HTR-8/SVneo (cell line): Measurements from ENCODE around the gene AMPD2.
"Not testable (repeated sequence)": the region's sequence is repeated elsewhere in the genome, so short reads cannot be mapped to it uniquely, and the experiment has no call there.

Experiments used
- DNase-seq: peaks from one replicate; pipeline ENCODE4 v3.0.0; 2011; ENCODE audit warnings: low spot score, mixed read lengths; ENCODE audit not compliant: insufficient read length
- FAIRE-seq: peaks from 2 replicates; lab custom pipeline; 2011; peaks lifted over from hg19 to GRCh38; lab: Jason Lieb, UNC

AMPD2 gene

DNA sequence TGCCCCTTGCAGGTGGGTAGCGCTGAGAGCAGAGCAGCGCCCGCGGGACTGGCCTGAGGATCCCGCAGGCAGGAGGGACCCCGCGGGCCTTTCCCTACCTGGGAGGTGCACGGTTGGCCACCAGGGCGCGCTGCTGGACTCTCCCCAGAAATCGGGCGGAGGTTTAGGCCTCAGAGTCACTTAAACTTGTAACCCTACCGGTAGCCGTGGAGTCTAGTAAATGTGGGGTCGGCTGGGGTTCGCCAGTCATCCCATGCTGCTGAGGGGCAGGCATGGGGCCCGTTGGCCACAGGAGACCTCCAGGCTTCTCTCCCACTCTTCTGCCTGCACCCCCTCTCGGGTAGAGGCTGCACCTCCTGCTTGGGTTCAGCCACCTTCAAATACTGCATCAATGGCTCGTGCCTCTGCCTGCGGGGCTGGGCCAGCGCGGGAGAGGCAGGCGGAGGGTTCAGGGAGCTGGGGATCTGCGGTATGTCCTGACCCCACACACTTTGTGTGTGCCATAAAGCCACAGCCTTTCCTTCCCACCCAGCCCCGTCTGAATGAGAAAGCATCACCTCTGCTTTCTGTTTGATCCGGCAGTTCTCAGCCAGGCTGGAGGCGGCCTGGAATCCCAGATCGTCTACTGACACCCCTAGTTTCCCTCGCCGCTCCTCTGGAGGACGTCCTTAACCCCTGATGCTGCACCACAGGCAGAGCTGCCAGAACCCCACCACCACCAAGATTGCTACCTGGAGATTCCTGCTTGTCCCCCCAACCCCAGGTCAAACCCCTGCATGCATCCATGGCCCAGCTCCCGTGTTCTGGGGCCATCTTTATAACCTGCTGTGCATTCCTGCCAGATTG is 24.0 kb downstream of the AMPD2 start:
- no peak for FAIRE-seq
- DNase-seq = peak; percentile 69

- FAIRE-seq (no peak), DNase-seq (no peak)
These were observed 25.0 kb downstream of the AMPD2 start for GRCh38 chr1:109644670-109645069.

DNA sequence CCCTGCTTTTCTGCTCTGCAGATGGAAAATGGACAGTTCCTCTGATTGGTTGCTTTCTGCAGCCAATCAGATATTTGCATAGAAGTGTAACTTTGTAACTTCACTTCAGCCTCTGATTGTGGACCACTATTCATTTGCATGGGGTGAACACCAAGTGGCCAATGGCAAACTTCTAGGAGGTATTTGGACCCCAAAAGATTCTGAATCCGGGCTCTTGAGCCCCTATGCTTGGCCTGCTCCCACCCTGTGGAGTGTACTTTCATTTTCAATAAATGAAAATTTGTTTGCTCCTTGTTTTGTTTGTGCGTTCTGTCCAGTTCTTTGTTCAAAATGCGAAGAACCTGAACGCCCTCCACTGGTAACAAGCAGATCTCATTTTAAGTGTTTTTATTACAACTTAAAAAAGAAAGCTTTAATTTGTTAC is 29.9 kb downstream of the AMPD2 start:
- no peak for DNase-seq

GRCh38 chr1:109650609-109651008 is 31.0 kb downstream of the AMPD2 start:
- FAIRE-seq (no peak), DNase-seq (peak; percentile 20)

More for the DNA sequence above, 29.9 kb downstream of the AMPD2 start:
- FAIRE-seq = no peak

- FAIRE-seq (no peak), DNase-seq (no peak)
These were observed 32.8 kb downstream of the AMPD2 start for GRCh38 chr1:109652402-109652801.

GRCh38 chr1:109653306-109653705 is 33.7 kb downstream of the AMPD2 start:
- FAIRE-seq = no peak
- no peak for DNase-seq

- FAIRE-seq = no peak
- DNase-seq = no peak
These were observed 34.9 kb downstream of the AMPD2 start for GRCh38 chr1:109654519-109654918.

GRCh38 chr1:109655615-109656519 is 36.2 kb downstream of the AMPD2 start, which contains the start of gene GSTM4:
TSS of gene GSTM4 (plus strand) at chr1:109656099. CDS start at chr1:109656390, 291 bp downstream.
- DNase-seq = peak; percentile 62
- no peak for FAIRE-seq

GRCh38 chr1:109657395-109657794 is 37.8 kb downstream of the AMPD2 start:
- DNase-seq (no peak), FAIRE-seq (no peak)

DNA sequence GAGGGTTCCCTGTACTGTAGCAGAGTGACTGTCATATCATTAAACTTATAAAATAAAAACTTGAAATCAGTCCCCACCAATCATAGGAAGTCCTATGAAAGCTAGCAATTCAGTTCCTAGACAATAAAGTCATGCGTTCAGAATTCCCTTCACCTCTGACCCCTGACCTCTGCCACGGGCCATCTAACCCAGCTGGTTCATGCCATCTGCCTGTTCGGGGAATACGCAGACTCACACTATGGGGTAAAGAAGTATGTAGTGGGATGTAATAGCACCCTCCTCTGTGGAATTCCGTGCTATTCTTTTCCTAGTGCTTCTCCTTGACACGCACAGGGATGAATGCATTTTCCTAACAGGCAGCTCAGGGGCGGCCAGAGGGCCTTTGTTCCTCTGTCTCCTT is 38.3 kb downstream of the AMPD2 start:
- FAIRE-seq = no peak
- no peak for DNase-seq

DNA sequence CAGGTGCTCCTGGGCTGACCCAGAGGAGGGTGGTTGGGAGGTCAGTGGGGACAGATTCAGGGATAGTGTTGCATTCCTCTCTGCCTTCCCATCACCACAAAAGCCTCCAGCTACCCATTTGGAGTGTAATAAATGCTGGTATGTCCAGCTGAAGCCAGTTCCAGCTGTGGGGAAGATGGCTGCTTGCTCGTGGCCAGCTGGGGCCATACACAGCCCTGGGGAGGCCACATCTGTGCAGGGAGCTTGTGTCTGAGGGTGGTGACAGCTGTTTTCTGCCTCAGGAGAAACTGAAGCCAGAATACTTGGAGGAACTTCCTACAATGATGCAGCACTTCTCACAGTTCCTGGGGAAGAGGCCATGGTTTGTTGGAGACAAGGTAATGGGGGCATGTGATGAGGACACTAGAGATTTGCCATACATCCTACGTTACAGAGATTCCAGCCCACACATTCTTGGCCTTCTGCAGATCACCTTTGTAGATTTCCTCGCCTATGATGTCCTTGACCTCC is 39.0 kb downstream of the AMPD2 start:
- FAIRE-seq = no peak
- DNase-seq = no peak

DNA sequence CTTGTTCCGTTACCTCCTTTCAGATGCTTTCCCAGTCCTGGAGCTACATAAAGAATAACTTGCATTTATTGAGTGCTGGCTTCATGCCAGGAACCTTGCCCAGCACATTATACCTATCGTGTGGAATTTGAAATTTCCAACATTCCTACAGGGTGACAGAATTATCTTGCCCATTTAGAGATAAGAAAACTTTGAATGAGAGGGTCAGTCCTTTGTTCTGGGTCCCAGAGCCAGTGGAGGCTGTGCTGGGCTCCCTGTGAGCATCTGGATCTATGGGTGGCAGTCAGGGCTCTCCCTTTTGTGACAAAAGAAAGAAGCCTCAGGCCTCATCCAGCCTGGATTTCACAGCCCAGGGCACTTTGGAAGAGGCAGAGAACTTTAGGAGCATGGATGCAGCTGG is 39.5 kb downstream of the AMPD2 start:
- no peak for FAIRE-seq
- DNase-seq = no peak

DNA sequence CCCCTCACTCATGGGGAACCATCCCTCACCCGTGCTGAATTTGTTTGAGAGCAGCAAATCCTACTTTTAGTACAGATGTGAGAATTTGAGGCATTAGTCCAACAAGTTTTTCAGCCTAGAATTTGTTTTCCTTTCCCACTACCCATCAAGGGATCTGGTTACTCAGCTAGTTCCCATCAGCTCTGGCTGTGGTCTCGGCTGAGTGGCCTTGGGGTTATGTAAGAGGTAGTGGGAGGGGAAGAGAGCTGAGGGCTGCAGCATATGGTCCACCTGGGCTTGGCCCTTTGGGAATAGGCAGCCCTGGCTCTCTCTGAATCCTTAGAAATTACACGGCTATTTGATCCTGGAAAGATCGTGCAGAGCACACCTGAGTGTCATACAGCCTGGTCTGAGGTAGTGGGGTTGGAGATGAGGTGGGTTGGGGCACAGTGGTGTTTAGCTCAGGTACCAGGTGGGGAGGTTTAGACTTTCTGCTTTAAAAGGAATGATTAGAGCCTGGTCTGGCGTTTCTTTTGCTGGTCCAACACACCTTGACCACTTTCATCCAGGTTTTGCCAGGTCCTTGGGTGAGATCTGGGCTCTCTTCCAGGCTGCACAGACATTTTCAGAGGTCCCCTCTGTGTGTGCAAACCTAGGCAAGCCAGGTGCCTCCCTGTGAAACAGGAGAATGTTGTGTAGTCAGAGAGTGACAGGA is 40.5 kb downstream of the AMPD2 start:
- FAIRE-seq (no peak), DNase-seq (no peak)

DNA sequence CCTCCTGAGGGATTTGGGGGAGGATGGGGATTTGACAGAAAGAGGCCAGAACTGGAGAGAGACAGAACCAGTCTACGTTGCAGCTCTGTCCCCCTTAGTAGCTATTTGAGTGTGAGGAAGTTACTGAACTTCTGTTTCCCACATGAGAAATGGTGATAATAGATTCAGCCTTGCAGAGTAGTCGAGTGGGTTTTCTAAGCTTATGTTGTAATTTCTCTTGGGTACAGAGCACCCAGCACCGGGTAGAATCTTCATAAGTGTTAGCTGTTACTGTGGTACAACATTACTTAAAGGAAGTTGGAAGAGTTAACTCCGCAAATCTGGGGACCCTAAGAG is 41.0 kb downstream of the AMPD2 start:
- not testable (repeated sequence) for DNase-seq, FAIRE-seq

DNA sequence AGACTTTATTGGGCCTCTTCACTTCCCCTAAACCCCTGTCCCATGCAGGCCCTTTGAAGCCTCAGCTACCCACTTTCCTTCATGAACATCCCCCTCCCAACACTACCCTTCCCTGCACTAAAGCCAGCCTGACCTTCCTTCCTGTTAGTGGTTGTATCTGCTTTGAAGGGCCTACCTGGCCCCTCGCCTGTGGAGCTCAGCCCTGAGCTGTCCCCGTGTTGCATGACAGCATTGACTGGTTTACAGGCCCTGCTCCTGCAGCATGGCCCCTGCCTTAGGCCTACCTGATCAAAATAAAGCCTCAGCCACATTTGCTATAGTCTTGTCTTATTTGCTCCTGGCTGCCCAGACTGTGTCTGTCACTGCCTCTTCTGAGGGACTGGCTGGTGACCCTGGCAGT is 41.8 kb downstream of the AMPD2 start:
- FAIRE-seq (no peak), DNase-seq (no peak)

GRCh38 chr1:109664671-109665070 is 45.0 kb downstream of the AMPD2 start:
- no peak for FAIRE-seq

GRCh38 chr1:109667452-109668122 is 48.0 kb downstream of the AMPD2 start, which contains the start of gene GSTM2:
TSS of gene GSTM2 (plus strand) at chr1:109668057. CDS start at chr1:109668116, 59 bp downstream.
- DNase-seq = peak; percentile 45
- FAIRE-seq = no peak

More at GRCh38 chr1:109664671-109665070, 45.0 kb downstream of the AMPD2 start:
- DNase-seq = no peak

DNA sequence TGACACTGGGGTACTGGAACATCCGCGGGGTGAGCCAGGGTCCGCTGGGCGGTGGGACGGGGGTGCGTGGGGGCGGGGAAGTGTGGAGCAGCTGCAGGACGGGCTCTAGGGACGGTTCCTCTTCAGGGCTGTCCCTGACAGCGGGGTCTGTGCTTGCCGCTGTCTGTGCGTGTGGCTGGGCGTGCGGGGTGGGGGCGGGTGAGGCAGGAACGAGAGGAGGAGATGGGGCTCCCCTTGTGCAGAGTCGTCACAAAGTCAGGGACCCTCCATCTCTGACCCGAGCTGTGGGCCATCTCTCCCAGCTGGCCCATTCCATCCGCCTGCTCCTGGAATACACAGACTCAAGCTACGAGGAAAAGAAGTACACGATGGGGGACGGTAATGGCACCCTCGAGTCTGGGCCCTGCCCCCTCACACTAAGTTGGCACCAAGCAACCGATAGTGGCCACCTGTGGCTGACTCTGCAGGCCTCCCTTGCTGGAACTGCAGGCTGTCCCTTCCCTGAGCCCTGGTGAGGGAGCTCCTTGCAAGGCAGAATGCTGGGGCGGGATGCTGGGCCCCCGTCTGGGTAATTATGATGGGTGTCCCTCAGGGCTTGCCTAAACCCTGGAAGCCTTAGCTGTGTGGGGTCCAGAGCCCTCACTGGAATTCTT is 48.6 kb downstream of the AMPD2 start:
- DNase-seq = no peak
- no peak for FAIRE-seq
